Lower leg skin (tissue), 4 donors: Measurements from ENCODE around the gene PTDSS2. TPM values are rescaled to one million over a fixed set of nuclear protein-coding genes. Genes with fewer than 3 reads are reported as not detected.
"Not testable (repeated sequence)": the region's sequence is repeated elsewhere in the genome, so short reads cannot be mapped to it uniquely, and the experiment has no call there.

ENCODE experiments used
- DNase-seq, 2 donors: peaks; one replicate each; pipeline ENCODE4 v3.0.0-alpha.2; 2019; ENCODE audit warnings: low spot score in 2 of 2
- H3K4me3 ChIP-seq: fragments of 200-600 bp; sonication (generic); 2 replicates; pipeline ENCODE4 v1.5.1; 2017; ENCODE audit warnings: mild to moderate bottlenecking, low read depth; ENCODE audit not compliant: poor library complexity, severe bottlenecking
- POLR2A ChIP-seq, 2 donors: fragments of 450-650 bp; IDR thresholded peaks; one replicate each; pipeline ENCODE4 v1.6.1; 2016 to 2017; ENCODE audit warnings: antibody characterized with exemption in 2 of 2, mild to moderate bottlenecking in 1 of 2, moderate library complexity in 1 of 2
- WGBS, 2 donors: methylation state at CpG; one replicate each; pipeline ENCODE4 v1.1.5; 2018; 5-methylcytosine and 5-hydroxymethylcytosine counted together
- intact Hi-C: fragments of 100-400 bp; cut with DNase I; formaldehyde crosslinking; loops from one replicate; pipeline ENCODE4 v1.15.0; 2023; ENCODE audit warnings: low total_unique reads
- total RNA-seq, 4 donors: library from RNA; depleted of rRNA; stranded (reverse); fragments of >200 nt; gene quantifications; one replicate each; pipeline ENCODE4 v1.1.0, GENCODE V29; 2016
- TF ChIP-seq, protein P1 (sequence below), 3 donors: fragments of 450-650 bp; IDR thresholded peaks; one replicate each; pipeline ENCODE4 v1.5.1; 2016; ENCODE audit warnings: antibody characterized with exemption in 3 of 3, mild to moderate bottlenecking in 3 of 3, moderate library complexity in 2 of 3

Gene PTDSS2
- 100 to 1,000 TPM in 1 of 4 donors, 10 to 100 TPM in 3; 35.0 to 108 (median 38.7) TPM for total RNA-seq

DNA sequence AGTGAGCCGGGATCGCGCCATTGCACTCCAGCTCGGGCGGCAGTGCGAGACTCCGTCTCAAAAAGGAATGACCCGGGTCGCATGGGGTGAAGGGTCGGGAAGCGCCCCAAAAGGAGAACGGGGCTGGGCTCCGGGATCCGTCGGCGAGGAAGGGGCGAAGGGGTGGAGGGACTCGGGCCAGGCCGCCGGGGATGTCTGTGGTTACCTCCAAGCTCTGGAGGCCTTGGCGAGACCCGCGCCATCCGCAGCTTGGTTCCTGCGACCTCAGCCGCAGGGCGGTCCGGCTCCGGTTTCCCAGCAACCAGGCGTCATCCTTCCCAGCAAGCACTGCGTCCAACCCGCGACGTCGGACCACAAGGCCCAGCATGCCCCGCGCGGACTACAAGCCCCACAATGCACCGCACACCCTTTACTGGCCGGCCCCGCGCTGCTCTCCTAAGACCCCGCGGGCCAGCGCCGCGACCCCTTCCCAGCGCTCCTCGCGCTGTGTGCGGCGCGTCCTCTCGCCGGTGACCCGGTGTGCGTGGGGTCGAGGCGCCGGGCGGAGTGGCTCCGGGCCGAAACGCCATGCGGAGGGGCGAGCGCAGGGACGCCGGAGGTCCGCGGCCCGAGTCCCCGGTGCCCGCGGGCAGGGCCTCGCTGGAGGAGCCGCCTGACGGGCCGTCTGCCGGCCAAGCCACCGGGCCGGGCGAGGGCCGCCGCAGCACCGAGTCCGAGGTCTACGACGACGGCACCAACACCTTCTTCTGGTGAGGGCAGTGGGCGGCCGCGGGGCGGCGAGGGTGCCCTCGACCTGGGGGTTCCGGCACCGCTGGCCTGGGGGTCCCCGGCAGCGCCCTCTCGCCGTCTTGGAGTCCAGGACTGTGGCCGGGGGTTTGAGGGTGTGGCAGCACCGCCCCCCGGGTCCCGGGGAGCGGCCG, at the start of gene PTDSS2:
Gene PTDSS2, plus strand, starts transcription at position 391 of the 920 bp plus-strand sequence. Its CDS starts 177 bp downstream, at position 568.
- TF ChIP-seq, protein P1, sequence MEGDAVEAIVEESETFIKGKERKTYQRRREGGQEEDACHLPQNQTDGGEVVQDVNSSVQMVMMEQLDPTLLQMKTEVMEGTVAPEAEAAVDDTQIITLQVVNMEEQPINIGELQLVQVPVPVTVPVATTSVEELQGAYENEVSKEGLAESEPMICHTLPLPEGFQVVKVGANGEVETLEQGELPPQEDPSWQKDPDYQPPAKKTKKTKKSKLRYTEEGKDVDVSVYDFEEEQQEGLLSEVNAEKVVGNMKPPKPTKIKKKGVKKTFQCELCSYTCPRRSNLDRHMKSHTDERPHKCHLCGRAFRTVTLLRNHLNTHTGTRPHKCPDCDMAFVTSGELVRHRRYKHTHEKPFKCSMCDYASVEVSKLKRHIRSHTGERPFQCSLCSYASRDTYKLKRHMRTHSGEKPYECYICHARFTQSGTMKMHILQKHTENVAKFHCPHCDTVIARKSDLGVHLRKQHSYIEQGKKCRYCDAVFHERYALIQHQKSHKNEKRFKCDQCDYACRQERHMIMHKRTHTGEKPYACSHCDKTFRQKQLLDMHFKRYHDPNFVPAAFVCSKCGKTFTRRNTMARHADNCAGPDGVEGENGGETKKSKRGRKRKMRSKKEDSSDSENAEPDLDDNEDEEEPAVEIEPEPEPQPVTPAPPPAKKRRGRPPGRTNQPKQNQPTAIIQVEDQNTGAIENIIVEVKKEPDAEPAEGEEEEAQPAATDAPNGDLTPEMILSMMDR (IDR thresholded peaks at IDR 0.05), result no peak
- TF ChIP-seq POLR2A (IDR thresholded peaks at IDR 0.05), result no peak
- intact Hi-C loops, result no loop called here
- H3K4me3 ChIP-seq, result peak within 1 kb of the TSS; percentile 80
- DNase-seq, result peak; percentile 94 to 99
- WGBS, 2 donors, result 0% methylated on average over 54 to 58 of the region's 108 CpGs

- DNase-seq, result not testable (repeated sequence)
- intact Hi-C loops, result loop anchor here (10.0 kb wide), 1 partner anchor 104 kb away; the partner anchor contains the start of gene RNH1
These were observed 48.9 kb upstream of the PTDSS2 start for GRCh38 chr11:401196-401595.

GRCh38 chr11:403021-403760, 46.9 kb upstream of the PTDSS2 start:
- WGBS, 2 donors, result 83 to 84% methylated on average over 34 to 43 of the region's 55 CpGs
- TF ChIP-seq POLR2A (IDR thresholded peaks at IDR 0.05), result no peak
- TF ChIP-seq, protein P1 (IDR thresholded peaks at IDR 0.05), result no peak
- no peak overlapping the region for H3K4me3 ChIP-seq
- intact Hi-C loops, result loop anchor here (10.0 kb wide), 1 partner anchor 102 kb away; the partner anchor contains the start of gene RNH1
- DNase-seq, result no peak

More at GRCh38 chr11:401196-401595, 48.9 kb upstream of the PTDSS2 start:
- WGBS, 2 donors, result no CpG with 5 or more reads among the region's 52 CpGs
- not testable (repeated sequence) for H3K4me3 ChIP-seq

DNA sequence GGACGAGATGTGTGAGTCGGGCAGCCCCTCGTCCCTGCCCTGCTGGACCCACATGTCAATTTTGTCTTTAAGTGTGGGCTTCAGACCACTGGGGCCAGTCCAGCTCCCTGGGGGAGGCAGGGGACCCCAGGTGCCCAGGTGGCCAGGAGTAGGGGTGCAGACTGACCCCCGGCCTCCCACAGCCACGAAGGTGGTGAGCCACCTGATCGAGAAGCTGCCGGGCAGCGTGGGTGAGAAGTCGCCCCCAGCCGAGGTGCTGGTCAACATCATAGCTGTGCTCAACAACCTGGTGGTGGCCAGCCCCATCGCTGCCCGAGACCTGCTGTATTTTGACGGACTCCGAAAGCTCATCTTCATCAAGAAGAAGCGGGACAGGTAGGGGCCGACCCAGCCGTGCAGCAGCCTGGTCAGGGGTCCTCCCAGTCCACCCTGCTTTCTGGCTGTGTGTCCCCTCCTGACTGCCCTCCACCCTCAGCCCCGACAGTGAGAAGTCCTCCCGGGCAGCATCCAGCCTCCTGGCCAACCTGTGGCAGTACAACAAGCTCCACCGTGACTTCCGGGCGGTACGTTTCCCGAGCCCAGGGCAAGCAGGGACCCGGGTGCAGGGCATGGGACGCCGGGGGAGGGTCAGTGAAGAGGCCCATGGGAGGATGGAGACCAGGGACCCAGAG, 46.2 kb upstream of the PTDSS2 start:
- no peak for DNase-seq
- H3K4me3 ChIP-seq, result no peak overlapping the region
- TF ChIP-seq, protein P1 (IDR thresholded peaks at IDR 0.05), result no peak
- no peak for TF ChIP-seq POLR2A (IDR thresholded peaks at IDR 0.05)
- 87% methylated on average over 22 to 27 of the region's 27 CpGs for WGBS, 2 donors
- intact Hi-C loops, result loop anchor here (10.0 kb wide), 1 partner anchor 101 kb away; the partner anchor contains the start of gene RNH1

GRCh38 chr11:404551-405264, 45.4 kb upstream of the PTDSS2 start:
- 85 to 91% methylated on average over 9 to 14 of the region's 14 CpGs for WGBS, 2 donors
- no peak for TF ChIP-seq POLR2A (IDR thresholded peaks at IDR 0.05)
- TF ChIP-seq, protein P1 (IDR thresholded peaks at IDR 0.05), result no peak
- DNase-seq, result no peak
- intact Hi-C loops, result loop anchor here (10.0 kb wide), 1 partner anchor 100 kb away; the partner anchor contains the start of gene RNH1
- no peak overlapping the region for H3K4me3 ChIP-seq
